A549 (cell line): ENCODE measurements around the gene BSDC1.

Experiments
- EP300 ChIP-seq, 2 experiments: fragments of >200 bp; sonication (Bioruptor Twin); formaldehyde crosslinking; IDR thresholded peaks; 2 replicates in 1 of 2; 3 replicates in 1 of 2; pipeline ENCODE4 v1.6.1; 2016 to 2017
- ESRRA ChIP-seq: fragments of 150-350 bp; IDR thresholded peaks from 2 replicates; pipeline ENCODE4 v1.6.1; 2014; ENCODE audit warnings: mild to moderate bottlenecking, low read length, borderline replicate concordance
- JUN ChIP-seq, 2 experiments: fragments of >200 bp; sonication (Bioruptor Twin); formaldehyde crosslinking; IDR thresholded peaks; 2 replicates in 1 of 2; 3 replicates in 1 of 2; pipeline ENCODE4 v1.6.1; 2016 to 2017
- KDM5A ChIP-seq: fragments of 200-600 bp; sonication (generic); IDR thresholded peaks from 2 replicates; pipeline ENCODE4 v1.6.1; 2016; ENCODE audit warnings: antibody characterized with exemption, mild to moderate bottlenecking
- MYC ChIP-seq: IDR thresholded peaks from 2 replicates; pipeline ENCODE4 v1.6.1; 2012; ENCODE audit warnings: mild to moderate bottlenecking, inconsistent platforms, low read length, improper control_type of control experiment, borderline replicate concordance
- RAD21 ChIP-seq, 2 experiments: fragments of >200 bp in 1 of 2; sonication (Bioruptor Twin) in 1 of 2; formaldehyde crosslinking in 1 of 2; IDR thresholded peaks in 1 of 2; conservative IDR thresholded peaks in 1 of 2; 2 replicates in 1 of 2; 3 replicates in 1 of 2; pipeline ENCODE4 v1.6.1; 2012 to 2018; ENCODE audit warnings: inconsistent platforms in 1 of 2
- RFX5 ChIP-seq: fragments of 450-650 bp; IDR thresholded peaks from 2 replicates; pipeline ENCODE4 v1.7.1; 2014; ENCODE audit warnings: antibody characterized with exemption, mild to moderate bottlenecking, moderate library complexity
- TF ChIP-seq, protein P1 (sequence below): fragments of 450-650 bp; IDR thresholded peaks from 2 replicates; pipeline ENCODE4 v1.6.1; 2014; ENCODE audit warnings: antibody characterized with exemption
- TF ChIP-seq, protein P2 (sequence below): IDR thresholded peaks from 2 replicates; pipeline ENCODE4 v1.6.1; 2012
- TF ChIP-seq, protein P3 (sequence below): fragments of >200 bp; sonication (Bioruptor Twin); formaldehyde crosslinking; IDR thresholded peaks from 3 replicates; pipeline ENCODE4 v1.5.1; 2016

DNA sequence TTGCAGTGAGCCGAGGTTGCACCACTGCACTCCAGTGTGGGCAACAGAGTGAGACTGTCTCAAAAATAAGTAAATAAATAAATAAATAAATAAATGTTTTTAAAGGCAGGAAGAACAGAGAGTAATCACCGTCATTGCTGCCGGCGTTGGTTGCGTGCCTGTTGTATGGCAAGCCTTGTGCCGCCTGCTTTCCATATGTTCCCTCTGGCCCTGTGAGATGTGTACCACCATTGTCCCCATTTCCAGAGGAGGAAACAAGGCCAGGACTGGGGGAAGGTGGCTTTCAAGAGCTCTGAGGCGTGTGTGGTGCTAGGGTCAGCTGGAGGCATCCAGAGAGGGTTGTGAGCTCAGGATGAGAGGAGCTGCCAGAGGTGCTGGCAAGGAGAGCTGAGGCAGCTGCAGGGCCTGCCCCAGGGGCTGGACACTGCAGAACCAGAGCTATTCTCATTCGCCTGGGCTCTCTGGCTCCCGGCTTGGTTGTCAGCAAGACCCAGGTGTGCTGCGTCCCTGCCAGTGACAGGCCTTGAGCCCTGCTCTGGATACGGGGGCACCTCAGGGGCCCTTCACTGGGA is 53.0 kb downstream of the BSDC1 start:
- TF ChIP-seq, protein P1, sequence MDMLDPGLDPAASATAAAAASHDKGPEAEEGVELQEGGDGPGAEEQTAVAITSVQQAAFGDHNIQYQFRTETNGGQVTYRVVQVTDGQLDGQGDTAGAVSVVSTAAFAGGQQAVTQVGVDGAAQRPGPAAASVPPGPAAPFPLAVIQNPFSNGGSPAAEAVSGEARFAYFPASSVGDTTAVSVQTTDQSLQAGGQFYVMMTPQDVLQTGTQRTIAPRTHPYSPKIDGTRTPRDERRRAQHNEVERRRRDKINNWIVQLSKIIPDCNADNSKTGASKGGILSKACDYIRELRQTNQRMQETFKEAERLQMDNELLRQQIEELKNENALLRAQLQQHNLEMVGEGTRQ, result no peak
- TF ChIP-seq, protein P2, sequence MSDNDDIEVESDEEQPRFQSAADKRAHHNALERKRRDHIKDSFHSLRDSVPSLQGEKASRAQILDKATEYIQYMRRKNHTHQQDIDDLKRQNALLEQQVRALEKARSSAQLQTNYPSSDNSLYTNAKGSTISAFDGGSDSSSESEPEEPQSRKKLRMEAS, result no peak
- TF ChIP-seq, protein P3, sequence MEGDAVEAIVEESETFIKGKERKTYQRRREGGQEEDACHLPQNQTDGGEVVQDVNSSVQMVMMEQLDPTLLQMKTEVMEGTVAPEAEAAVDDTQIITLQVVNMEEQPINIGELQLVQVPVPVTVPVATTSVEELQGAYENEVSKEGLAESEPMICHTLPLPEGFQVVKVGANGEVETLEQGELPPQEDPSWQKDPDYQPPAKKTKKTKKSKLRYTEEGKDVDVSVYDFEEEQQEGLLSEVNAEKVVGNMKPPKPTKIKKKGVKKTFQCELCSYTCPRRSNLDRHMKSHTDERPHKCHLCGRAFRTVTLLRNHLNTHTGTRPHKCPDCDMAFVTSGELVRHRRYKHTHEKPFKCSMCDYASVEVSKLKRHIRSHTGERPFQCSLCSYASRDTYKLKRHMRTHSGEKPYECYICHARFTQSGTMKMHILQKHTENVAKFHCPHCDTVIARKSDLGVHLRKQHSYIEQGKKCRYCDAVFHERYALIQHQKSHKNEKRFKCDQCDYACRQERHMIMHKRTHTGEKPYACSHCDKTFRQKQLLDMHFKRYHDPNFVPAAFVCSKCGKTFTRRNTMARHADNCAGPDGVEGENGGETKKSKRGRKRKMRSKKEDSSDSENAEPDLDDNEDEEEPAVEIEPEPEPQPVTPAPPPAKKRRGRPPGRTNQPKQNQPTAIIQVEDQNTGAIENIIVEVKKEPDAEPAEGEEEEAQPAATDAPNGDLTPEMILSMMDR, result no peak
- no peak for TF ChIP-seq RFX5
- no peak for TF ChIP-seq JUN (IDR thresholded peaks at IDR 0.05)
- no peak for TF ChIP-seq KDM5A
- no peak for TF ChIP-seq EP300 (IDR thresholded peaks at IDR 0.05)
- no peak for TF ChIP-seq RAD21 (conservative IDR thresholded peaks at IDR 0.05 in 1 of 2, IDR thresholded peaks at IDR 0.05 in 1 of 2)
- TF ChIP-seq ESRRA, result no peak
- TF ChIP-seq MYC, result no peak
